ENCODE data around the gene CLIC5. TPM values are rescaled to one million over a fixed set of nuclear protein-coding genes. Genes with fewer than 3 reads are reported as not detected.
A peak's percentile ranks its signal among the peaks of the same experiment; 100 is the strongest.
"Not testable (repeated sequence)": the region's sequence is repeated elsewhere in the genome, so short reads cannot be mapped to it uniquely, and the experiment has no call there.

Gene CLIC5
- total RNA-seq, 2 experiments from 2014 or later: 0.03 to 0.08 TPM

DNA sequence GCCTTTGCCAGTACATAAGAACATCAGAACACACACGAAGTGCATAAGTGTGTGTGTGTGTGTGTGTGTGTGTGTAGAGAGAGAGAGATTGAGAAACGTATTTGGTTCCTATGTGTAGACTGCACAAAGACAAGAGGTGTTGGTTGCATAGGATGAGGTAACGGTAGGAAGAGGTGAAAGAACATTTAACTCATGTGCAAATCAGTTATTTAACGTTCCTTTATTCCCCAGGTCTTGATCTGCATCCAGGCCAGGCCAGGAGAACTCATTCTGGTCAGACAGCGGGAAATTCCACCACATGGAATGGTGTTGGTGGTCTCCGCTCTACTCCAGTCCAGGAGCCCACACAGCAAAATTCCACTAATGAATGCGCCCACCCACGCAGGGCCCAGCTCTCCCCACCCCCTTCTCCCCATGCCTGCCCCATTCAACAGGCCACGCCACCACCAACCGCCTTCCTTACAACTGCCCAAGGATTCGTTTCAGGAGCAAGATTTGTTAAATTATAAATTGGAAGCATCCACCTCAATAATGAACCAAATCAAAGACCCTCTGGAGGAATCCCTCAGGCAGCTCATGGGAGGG lies 86.8 kb downstream of the CLIC5 start:
- Histone ChIP-seq H3K4me1 (ENCODE audit: insufficient read depth, low read length, poor library complexity, severe bottlenecking) (no peaks in the 10 kb centered on the region), H3K4me3 (ENCODE audit: low read depth, low read length, poor library complexity, severe bottlenecking) (no peak overlapping the region), H3K9me2 (ENCODE audit: insufficient read depth, low read length) (no peaks in the 10 kb centered on the region), H4K20me1 (ENCODE audit: insufficient read depth, low read length) (no peaks in the 10 kb centered on the region), H3K4me2 (ENCODE audit: low read length) (no peak overlapping the region), H3K36me3 (ENCODE audit: insufficient read depth, low read length) (no peaks in the 10 kb centered on the region), H3K27ac (ENCODE audit: low read depth, low read length, poor library complexity, severe bottlenecking) (no peak overlapping the region), H3K9me3 (ENCODE audit: low read length) (no peaks in the 10 kb centered on the region), H3K79me2 (ENCODE audit: insufficient read depth, low read depth, low read length) (no peaks in the 10 kb centered on the region), H2AFZ (ENCODE audit: low read length) (no peak overlapping the region)
- DNase-seq (ENCODE audit: low spot score): no peak
- BruUV-seq (replicated peaks): no TSS peak
- TF ChIP-seq EZH2phosphoT487 (IDR thresholded peaks at IDR 0.05; ENCODE audit: borderline replicate concordance, low read depth, low read length): no peak
- TF ChIP-seq, protein P1, sequence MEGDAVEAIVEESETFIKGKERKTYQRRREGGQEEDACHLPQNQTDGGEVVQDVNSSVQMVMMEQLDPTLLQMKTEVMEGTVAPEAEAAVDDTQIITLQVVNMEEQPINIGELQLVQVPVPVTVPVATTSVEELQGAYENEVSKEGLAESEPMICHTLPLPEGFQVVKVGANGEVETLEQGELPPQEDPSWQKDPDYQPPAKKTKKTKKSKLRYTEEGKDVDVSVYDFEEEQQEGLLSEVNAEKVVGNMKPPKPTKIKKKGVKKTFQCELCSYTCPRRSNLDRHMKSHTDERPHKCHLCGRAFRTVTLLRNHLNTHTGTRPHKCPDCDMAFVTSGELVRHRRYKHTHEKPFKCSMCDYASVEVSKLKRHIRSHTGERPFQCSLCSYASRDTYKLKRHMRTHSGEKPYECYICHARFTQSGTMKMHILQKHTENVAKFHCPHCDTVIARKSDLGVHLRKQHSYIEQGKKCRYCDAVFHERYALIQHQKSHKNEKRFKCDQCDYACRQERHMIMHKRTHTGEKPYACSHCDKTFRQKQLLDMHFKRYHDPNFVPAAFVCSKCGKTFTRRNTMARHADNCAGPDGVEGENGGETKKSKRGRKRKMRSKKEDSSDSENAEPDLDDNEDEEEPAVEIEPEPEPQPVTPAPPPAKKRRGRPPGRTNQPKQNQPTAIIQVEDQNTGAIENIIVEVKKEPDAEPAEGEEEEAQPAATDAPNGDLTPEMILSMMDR (conservative IDR thresholded peaks at IDR 0.05; ENCODE audit: low read length): no peak
- POLR2A ChIA-PET: no interaction called here
- CTCF ChIA-PET (ENCODE audit: unreplicated experiment): no interaction called here
- intact Hi-C loops (cut with micrococcal nuclease; ENCODE audit: unreplicated experiment): loop anchor here (10.0 kb wide), 3 partner anchors 214 to 504 kb away; no protein-coding TSS in a partner anchor

GRCh38 chr6:45927421-45928320 lies 88.0 kb downstream of the CLIC5 start:
- Histone ChIP-seq H3K36me3 (ENCODE audit: insufficient read depth, low read length) (no peaks in the 10 kb centered on the region), H3K9me3 (ENCODE audit: low read length) (no peaks in the 10 kb centered on the region), H3K27ac (ENCODE audit: low read depth, low read length, poor library complexity, severe bottlenecking) (no peak overlapping the region), H3K4me1 (ENCODE audit: insufficient read depth, low read length, poor library complexity, severe bottlenecking) (no peaks in the 10 kb centered on the region), H3K4me3 (ENCODE audit: low read depth, low read length, poor library complexity, severe bottlenecking) (no peak overlapping the region), H2AFZ (ENCODE audit: low read length) (no peak overlapping the region), H3K9me2 (ENCODE audit: insufficient read depth, low read length) (no peaks in the 10 kb centered on the region), H3K4me2 (ENCODE audit: low read length) (no peak overlapping the region), H3K79me2 (ENCODE audit: insufficient read depth, low read depth, low read length) (no peaks in the 10 kb centered on the region), H4K20me1 (ENCODE audit: insufficient read depth, low read length) (no peaks in the 10 kb centered on the region)
- POLR2A ChIA-PET: no interaction called here
- no peak for DNase-seq (ENCODE audit: low spot score)
- intact Hi-C loops (cut with micrococcal nuclease; ENCODE audit: unreplicated experiment): loop anchor here (10.0 kb wide), 3 partner anchors 213 to 503 kb away; no protein-coding TSS in a partner anchor
- CTCF ChIA-PET (ENCODE audit: unreplicated experiment): no interaction called here
- TF ChIP-seq, protein P1 (conservative IDR thresholded peaks at IDR 0.05; ENCODE audit: low read length): no peak
- no peak for TF ChIP-seq EZH2phosphoT487 (IDR thresholded peaks at IDR 0.05; ENCODE audit: borderline replicate concordance, low read depth, low read length)
- BruUV-seq (replicated peaks): no TSS peak

DNA sequence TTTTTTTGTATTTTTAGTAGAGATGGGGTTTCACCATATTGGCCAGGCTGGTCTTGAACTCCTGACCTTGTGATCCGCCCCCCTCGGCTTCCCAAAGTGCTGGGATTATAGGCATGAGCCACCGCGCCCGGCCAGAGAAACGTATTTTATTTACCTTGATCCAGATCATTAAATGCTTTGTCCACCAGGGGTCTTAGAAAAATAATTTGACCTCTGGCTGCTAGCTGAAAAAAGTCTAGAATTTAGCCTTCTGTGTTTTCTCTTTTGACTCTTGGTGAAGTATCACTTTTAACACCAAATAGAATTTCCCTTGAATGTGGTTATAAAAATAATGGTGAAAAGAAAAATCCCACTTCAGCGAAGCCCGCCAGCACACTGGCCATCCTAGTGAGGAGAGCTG lies 89.2 kb downstream of the CLIC5 start:
- CTCF ChIA-PET (ENCODE audit: unreplicated experiment); H3K36me3 ChIP-seq (ENCODE audit: insufficient read depth, low read length); H3K4me2 ChIP-seq (ENCODE audit: low read length); H3K79me2 ChIP-seq (ENCODE audit: insufficient read depth, low read depth, low read length); H3K4me1 ChIP-seq (ENCODE audit: insufficient read depth, low read length, poor library complexity, severe bottlenecking); H3K9me3 ChIP-seq (ENCODE audit: low read length); POLR2A ChIA-PET; BruUV-seq (replicated peaks); H4K20me1 ChIP-seq (ENCODE audit: insufficient read depth, low read length); DNase-seq (ENCODE audit: low spot score); H2AFZ ChIP-seq (ENCODE audit: low read length); H3K27ac ChIP-seq (ENCODE audit: low read depth, low read length, poor library complexity, severe bottlenecking); H3K9me2 ChIP-seq (ENCODE audit: insufficient read depth, low read length); H3K4me3 ChIP-seq (ENCODE audit: low read depth, low read length, poor library complexity, severe bottlenecking): not testable (repeated sequence)
- TF ChIP-seq, protein P1 (conservative IDR thresholded peaks at IDR 0.05; ENCODE audit: low read length): 0 out of 2 replicates have a peak, but pooled peaks have one; percentile 17
- intact Hi-C loops (cut with micrococcal nuclease; ENCODE audit: unreplicated experiment): loop anchor here (10.0 kb wide), 3 partner anchors 212 to 502 kb away; no protein-coding TSS in a partner anchor
